Embryonic facial prominence (tissue), 1 donor: Measurements from ENCODE around the gene ACAD10.
A peak's percentile ranks its signal among the peaks of the same experiment; 100 is the strongest.
"Not testable (repeated sequence)": the region's sequence is repeated elsewhere in the genome, so short reads cannot be mapped to it uniquely, and the experiment has no call there.

ENCODE experiments used
- DNase-seq: peaks from one replicate; pipeline ENCODE4 v3.0.0-alpha.2; 2016; ENCODE audit errors: extremely low spot score

Gene ACAD10

DNA sequence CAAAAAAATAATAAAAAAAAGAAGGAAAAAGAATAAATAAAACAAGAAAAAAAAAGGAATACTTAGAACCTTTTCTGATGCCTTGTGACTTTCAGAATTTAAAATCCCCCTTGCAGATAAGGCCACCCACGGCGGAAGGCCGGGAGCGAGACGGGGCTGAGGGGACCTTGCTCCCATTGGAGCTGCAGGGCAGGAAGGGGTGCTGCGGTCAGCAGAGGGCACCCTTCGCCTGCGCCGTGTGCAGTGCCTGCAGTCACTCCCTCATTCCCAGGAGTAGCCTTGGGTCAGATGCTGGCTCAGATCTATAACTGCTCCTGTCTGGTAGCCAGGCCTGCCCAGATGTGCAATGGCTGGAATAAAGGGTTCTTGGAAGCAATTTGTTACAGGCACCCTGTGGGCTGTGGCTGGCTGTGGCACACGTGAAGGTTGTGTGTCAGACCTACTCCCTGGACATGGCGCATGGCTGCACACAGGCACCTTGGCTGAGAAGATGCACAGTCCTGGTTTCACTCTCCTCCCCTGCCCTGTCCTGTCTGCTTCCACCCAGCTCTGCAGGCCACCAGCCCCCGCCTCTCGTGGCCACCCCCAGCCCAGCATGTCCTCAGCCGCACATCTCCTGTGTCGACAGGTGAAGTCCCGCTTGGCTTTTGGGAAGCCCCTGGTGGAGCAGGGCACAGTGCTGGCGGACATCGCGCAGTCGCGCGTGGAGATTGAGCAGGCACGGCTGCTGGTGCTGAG lies 67.5 kb downstream of the ACAD10 start:
- no peak for DNase-seq

DNA sequence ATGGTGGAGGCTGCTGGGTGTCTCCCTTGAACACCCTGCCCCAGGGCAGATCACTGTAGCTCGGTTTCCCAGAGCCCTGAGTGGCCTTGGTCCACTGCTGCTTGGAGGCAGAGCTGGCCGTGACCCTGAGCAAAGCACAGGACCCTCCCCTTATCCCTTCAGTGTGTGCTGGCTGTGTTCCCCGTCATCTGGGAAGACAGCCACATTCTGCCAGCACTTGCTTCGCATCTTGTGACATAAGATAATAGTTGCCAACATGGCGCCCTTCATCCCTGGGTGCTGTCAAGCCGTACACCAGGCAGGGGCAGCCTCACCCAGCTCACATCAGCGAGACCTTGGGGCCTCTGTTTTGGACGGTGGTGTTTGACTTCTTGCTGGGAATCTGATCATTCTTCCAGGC lies 68.8 kb downstream of the ACAD10 start:
- no peak for DNase-seq

DNA sequence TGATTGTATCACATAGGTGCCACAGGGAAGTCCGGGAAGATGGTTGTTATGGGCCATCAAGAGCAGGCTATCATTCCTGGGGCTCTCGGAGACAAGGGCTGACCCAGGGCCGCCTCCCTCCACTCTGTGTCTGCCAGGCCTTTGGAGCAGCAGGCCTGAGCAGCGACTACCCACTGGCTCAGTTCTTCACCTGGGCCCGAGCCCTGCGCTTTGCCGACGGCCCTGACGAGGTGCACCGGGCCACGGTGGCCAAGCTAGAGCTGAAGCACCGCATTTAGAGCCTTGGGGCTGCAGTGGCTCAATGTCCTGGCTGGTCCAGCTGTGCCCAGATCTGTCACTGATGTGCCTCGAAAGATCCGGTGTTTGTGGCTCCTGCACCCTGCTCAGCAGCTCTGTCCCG lies 70.3 kb downstream of the ACAD10 start:
- no peak for DNase-seq

GRCh38 chr12:111756681-111757080 lies 70.8 kb downstream of the ACAD10 start:
- no peak for DNase-seq

- no peak for DNase-seq
These were observed 71.7 kb downstream of the ACAD10 start for GRCh38 chr12:111757361-111758119.

DNA sequence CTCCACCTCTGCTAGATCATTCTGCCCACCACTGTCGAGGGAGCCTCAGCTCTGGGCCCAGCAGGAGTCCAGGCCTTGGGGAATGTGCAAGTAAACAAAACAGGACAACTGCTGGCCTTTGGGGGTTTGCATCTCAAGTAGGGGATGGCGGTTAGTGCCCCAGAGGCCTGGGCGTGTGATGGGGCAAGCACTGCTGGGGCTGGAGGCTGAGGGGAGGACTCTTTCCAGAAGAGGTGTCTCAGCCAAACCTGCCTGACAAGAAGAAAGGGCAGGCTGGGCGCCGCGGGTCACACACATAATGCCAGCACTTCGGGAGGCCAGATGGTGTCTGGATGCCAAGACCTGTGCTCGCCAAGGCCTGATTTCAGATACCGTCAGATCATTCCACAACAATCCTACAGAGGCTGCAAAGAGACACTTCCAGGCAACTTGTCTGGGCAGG lies 72.3 kb downstream of the ACAD10 start:
- no peak for DNase-seq

- DNase-seq, result no peak
These were observed 73.4 kb downstream of the ACAD10 start for GRCh38 chr12:111759271-111759670.

DNA sequence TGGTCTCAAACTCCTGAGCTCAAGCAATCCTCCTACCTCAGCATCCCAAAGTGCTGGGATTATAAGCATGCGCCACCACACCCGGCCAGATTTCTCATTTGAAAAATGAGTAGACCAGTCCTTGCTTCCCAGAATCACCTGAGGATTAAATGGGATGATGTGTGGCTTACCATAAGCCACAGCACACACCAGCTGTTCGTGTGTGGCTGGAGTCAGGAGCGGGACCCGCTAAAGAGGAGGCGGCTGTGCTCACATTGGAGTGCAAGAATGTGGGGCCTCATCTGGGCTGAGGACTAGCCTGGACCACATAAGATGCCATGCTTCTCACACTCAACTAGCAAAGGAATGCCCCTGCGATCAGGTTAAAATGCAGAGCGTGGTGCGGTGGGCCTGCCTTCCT lies 74.1 kb downstream of the ACAD10 start:
- DNase-seq, result no peak

GRCh38 chr12:111761099-111761498 lies 75.2 kb downstream of the ACAD10 start:
- DNase-seq, result no peak

GRCh38 chr12:111761706-111762105 lies 75.9 kb downstream of the ACAD10 start:
- DNase-seq, result no peak

DNA sequence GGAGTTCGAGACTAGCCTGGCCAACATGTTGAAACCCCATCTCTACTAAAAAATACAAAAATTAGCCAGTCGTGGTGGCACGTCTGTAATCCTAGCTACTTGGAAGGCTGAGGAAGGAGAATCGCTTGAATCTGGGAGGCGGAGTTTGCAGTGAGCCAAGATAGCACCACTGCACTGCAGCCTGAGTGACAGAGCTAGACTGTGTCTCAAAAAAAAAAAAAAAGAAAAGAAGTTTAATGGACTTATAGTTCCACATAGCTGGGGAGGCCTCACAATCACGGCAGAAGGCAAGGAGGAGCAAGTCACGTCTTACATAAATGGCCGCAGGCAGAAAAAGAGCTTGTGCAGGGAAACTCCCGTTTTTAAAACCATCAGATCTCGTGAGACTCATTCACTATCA lies 77.7 kb downstream of the ACAD10 start:
- DNase-seq, result not testable (repeated sequence)

GRCh38 chr12:111764120-111764821 lies 78.4 kb downstream of the ACAD10 start:
- DNase-seq, result no peak

DNA sequence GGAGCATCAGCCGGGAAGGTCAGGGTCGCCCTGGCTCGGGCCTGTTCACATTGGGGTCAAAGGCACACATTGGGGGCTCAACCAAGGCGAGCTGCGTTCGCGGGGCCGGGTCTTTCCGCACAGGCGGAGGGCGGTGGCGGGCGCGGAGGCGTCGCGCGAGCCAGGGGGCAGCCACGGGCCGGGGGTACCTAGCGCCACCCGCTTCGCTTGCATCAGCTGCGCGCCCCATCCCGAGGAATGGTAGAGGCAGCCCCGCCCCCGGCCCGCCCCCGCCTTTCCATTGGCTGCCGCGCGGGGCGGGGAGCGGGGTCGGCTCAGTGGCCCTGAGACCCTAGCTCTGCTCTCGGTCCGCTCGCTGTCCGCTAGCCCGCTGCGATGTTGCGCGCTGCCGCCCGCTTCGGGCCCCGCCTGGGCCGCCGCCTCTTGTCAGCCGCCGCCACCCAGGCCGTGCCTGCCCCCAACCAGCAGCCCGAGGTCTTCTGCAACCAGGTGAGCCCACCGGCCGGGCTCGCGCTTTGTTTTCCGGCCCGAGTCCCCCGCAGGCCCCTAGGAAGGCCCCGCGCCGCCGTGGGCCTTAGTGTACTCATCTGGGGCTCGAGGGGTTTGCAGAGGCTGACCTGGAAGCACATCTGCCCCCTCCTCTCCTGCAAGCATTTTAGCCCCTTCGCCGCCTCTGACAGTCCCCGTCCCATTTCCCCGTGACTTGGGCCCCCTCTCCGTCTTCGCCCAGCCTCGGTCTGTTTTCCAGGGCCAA lies 80.9 kb downstream of the ACAD10 start, which contains the start of gene ALDH2:
ALDH2 (plus strand) TSS at position 326 of the 754 bp plus-strand sequence; CDS start at position 376, 50 bp downstream.
- DNase-seq, result no peak

GRCh38 chr12:111767362-111768158 lies 81.7 kb downstream of the ACAD10 start:
- DNase-seq, result no peak

DNA sequence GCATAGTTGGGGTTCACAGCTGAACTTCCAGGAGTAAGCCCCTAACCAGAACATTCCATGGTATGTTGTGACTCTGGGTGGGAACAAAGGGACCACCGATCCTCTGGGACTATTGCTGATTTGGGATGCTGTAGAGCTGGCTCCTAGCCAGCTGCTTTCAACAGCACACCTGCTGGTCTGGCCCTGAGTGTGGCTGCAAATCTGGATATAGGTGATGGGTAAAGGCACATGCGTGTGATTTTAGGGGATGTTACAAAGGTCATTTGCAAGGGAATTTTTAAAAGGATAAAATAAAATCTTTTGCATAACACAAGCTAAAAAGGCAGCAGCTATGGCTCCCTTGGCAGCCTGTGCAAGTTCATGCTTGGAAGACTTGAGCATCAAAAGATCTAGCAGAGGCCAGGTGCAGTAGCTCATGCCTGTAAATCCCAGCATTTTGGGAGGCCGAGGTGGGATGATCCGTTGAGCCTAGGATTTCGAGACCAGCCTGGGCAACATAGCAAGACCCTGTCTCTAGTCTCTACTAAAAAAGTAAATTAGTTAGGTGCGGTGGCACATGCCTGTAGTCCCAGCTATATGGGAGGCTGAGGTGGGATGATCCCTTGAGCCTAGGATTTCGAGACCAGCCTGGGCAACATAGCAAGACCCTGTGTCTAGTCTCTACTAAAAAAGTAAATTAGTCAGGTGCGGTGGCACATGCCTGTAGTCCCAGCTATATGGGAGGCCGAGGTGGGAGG lies 82.5 kb downstream of the ACAD10 start:
- no peak for DNase-seq

- DNase-seq, result no peak
These were observed 83.7 kb downstream of the ACAD10 start for GRCh38 chr12:111769599-111769998.

DNA sequence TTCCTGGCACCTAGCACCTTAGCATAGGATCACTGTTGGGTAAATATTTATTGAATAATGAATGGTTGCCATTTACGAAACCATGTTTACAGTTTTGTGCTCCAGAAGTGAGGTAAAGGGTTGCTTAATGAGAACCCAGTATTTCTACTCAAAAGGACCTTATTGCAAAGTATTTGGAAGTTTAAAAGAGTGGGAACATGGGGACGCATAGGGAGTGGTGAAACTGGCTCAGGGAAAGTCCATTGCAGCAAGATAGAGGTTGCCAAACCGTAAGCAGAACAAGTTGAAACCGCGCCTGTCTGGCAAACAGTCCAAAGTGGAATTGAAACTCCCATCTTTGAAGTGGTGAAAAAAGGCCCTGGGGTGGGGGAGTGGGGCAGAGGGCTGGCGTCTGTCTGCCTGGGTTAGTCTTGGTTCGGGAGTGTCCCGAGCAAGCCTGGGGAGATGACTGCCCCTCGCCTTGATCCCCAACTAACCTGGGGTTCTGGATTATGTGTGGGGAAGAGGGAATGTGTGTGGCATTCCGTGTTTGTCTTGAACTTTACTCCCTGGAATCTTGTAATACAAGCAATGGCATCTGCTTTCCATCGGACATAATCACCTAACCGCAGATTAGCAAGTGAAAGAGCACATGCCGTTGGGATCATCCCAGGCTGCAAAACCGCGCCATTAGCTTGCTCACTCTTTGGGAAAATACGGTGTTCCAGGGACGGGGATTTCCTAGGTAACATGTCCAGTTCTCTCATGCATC lies 88.1 kb downstream of the ACAD10 start:
- peak; percentile 16 for DNase-seq

DNA sequence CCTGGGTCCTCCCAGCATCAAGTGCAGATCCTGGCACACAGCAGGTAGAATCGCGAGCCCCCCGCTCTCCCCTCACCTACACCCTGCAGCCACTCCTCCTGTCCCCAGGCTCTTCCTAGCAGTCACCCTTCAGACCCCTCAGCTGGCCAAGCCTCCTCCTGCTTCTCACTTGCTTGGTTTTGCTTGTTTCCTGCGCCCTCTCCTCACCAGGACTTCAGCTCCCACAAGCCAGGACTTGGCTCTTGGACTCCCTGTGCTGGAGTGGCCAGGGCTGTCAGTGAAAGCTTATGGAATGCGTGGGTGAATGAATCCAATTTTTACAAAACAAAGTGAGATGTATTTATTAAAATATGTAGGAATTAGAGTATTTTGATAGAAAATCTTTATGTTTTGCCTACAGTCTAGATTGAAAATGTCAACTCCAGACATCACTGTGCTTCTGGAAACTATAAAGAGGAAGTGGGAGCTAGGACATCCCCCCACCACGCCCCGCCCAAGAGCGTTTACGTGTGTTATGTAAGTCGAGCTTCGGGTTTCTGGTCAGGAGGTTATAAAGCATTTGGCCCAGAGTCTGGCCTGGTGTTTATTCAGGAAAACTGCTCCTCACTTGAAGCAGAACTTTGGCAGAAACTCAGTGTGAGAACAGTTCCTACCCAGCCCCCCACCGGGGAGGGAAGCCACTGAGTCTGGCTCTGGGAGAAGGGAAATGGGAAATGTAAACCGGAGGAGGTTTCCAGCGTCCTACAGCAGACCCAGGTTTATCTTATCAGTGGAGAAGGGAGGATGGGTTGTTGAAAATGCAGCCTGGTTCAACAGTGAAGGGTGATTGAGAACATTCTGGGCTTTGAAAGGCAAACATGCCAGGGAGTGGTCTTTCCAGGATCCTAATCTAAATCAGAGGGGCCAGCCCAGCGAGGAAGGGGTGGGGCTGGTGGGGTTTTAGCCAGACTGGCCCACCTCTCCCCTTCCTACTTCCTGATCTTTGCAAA lies 89.6 kb downstream of the ACAD10 start:
- peak; percentile 11 for DNase-seq
